GM18507 (cell line): ENCODE measurements around the gene ANXA4.
"Not testable (repeated sequence)": the region's sequence is repeated elsewhere in the genome, so short reads cannot be mapped to it uniquely, and the experiment has no call there.

Source experiments
- DNase-seq: peaks from one replicate; pipeline ENCODE4 v3.0.0; 2011; ENCODE audit warnings: low read depth; ENCODE audit not compliant: insufficient read length; ENCODE audit errors: extremely low spot score
- FAIRE-seq: peaks from 2 replicates; lab custom pipeline; 2011; peaks lifted over from hg19 to GRCh38; lab: Jason Lieb, UNC

Gene ANXA4

DNA sequence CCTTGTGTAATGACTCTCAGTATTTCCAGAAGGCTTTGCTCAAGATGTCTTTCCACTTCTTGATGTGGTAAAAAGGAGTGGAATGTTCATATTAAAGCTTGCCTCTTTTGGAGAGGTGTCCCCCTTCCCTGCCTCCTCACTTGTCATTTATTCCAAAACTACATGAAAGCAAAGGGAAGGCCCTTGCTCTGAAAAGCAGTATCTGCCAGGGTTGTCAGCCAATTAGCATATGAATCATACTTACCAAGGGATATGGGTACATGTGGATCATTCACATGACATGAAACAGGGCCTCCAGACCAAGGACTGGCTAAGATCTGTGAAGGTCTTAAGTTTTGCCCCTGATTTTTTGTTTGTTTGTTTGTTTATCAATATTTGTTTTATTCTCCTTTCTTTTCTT, 31.3 kb downstream of the ANXA4 start:
- FAIRE-seq (no peak), DNase-seq (no peak)

DNA sequence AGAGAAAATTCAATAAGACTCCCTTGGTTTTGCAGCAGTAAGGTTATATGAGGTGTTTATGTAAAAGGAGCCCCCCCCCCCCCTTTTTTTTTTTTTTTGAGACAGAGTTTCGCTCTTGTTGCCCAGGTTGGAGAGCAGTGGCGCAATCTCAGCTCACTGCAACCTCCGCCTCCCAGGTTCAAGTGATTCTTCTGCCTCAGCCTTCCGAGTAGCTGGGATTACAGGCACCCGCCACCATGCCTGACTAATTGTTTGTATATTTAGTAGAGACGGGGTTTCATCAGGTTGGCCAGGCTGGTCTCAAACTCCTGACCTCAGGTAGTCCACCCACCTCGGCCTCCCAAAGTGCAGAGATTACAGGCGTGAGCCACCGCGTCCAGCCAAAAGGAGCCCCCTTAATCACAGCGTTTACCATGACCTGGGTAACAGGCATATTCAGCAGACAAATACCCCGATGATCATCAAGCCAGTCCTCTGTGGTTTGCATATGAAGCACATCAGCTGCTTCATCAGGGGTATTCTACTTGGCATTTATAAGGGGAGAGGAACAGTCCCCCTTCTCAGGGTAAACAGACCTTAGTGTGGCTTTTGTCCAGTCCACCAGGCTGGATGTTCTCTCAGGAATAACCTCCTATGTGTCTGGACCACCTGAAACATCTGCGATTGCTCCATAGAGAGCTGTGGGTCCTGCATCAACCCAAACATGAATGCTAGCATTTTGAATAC, 32.5 kb downstream of the ANXA4 start:
- peak; percentile 41 for FAIRE-seq

DNA sequence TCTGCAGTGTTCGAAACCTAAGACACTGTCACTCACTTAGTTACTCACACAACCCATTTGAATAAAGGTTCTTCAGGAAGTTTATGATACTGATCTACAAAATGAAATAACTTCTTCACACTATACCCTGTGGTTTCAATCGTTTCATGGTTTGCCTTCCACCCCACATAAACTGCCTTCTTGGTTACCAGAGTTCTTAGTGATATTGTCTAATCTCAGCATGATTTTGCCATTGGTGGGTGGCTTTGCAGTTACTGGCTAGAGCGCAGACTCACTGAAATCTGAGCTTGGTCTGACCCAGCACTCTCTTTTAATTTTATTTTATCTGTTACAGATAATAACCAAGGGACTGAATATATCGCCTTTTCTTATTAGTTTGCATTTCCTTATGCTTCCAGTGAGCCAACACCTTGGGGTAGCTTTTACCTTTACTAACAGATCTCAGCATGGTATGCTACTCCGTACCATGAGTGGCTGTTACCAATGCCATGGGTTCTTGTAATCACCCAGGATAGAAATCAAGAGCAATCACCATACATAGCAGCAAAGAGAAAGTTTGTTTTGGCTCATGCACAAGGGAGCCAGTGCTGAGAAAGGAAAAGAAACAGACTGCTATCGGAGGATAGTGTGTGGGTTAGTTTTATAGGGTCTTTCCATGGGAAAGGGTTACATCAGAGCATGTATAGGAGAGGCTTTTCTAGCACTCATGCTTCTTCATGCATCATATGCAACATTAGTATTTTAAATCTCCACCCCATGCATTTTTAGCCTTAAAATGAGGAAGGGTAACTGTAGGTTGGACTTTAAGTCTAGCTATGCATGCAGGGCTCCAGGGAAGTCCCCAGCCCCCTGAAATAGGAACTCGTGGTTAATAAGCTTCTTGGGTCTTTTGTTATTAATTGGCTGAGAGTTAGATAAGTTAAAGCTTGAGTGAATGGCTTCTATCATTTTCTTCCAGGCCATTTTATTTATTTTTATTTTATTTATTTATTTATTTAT, 33.3 kb downstream of the ANXA4 start:
- FAIRE-seq (peak; percentile 5), DNase-seq (no peak)

More for the DNA sequence above, 32.5 kb downstream of the ANXA4 start:
- not testable (repeated sequence) for DNase-seq

DNA sequence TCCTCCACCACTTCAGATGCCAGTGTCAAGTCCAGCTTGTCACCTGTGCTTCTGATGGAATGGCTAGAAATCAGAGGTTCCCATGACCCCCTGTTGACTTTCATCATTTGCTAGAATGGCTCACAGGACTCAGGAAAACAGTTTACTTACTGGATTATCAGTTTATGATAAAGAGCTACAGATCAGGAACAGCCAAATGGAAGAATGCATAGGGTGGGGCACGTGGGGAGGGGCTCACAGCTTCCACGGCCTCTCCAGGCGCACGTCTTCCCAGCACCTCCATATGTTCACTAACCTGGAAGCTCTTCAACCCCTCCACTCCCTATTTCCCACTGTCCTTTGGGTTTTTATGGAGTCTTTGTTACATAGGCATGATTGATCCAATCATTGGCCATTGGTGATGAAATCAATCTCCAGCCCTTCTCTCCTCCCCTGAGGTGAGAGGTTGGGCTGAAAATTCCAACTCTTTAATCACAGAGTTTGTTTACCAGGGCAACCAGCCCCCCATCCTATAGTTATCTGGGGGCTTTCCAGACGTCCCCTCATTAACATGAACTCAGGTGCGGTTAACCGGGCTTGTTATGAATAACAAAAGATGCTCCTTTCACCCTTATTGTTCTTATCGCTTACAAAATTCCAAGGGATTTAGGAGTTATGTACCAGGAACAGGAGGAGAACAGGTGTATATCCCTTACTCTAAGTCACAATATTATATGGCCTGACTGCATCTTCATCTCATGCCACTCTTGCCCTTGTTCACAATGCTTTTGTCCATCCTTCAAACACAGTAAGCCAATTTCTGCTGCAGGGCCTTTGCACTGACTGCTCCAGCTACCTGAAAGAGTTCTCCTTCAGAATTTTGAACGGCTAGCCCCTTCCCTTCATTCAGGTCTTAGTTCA, 35.2 kb downstream of the ANXA4 start:
- FAIRE-seq = no peak

DNA sequence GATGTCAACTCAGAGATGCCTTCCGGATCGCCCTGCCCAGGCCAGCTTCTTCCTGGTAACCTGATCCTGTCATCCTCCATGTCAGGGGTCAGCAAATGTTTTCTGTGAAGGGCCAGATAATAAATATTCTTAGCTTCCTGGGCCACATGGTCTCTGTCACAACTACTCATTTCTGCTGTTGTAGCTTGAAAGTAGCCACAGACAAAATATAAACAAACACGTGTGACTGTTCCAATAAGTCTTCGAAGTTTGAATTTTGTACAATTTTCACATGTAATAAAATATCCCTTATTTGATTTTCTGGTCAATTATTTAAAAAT, 35.8 kb downstream of the ANXA4 start:
- FAIRE-seq (no peak), DNase-seq (no peak)

More for the DNA sequence above, 35.2 kb downstream of the ANXA4 start:
- no peak for DNase-seq

DNA sequence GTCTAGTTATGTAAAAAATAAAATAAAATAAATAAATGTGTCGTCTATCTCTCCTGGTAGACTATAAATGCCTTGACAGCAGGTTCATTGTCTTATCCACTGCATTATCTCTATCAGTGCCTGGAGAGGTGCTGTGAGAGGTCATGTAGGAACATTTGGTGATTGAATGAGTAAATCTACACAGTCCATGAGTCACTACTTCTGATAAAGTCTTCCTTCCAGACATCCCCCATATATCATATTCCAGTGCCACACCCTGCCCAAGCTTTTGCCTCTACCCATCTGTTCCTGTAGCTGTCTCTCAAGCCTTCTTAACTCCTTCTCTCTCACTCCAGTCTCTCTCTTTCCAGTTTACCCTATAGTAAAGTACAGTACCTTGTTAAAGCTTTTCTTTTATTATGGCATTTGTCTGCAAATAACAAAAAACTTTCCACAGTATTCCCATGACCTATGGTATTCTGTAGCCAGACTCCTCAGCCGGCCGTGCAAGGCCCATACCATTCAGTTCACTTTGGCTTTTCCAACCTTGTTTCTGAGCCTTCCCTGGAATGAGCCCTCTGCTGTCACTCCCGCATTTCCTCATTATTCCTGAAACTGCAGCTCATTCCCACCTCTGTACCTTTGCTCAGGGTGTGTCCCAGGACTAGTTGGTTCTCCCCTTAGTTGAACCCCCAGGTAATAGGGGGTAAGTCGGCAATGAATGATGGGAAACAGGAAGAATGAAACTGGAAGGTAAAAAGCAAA, 37.5 kb downstream of the ANXA4 start:
- DNase-seq (no peak), FAIRE-seq (no peak)

DNA sequence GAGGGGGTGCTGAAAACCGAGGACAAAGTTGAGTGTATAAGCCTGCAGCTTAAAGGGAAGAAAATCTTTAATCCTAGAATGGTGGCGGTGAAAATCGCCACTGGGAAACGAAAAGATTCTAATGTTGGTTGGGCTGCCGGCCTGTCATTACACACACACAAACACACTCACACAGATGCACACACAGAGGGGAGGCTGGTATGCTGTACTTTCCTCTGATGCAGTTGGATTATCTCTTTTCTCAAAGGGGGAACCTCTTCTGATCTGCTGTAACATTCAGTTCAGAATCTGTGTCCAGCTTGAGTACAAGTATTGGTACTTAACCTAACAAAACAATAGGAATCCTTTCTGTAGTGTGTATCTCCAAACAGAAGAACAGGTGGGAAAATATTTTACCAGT, 39.0 kb downstream of the ANXA4 start:
- FAIRE-seq (no peak), DNase-seq (no peak)

DNA sequence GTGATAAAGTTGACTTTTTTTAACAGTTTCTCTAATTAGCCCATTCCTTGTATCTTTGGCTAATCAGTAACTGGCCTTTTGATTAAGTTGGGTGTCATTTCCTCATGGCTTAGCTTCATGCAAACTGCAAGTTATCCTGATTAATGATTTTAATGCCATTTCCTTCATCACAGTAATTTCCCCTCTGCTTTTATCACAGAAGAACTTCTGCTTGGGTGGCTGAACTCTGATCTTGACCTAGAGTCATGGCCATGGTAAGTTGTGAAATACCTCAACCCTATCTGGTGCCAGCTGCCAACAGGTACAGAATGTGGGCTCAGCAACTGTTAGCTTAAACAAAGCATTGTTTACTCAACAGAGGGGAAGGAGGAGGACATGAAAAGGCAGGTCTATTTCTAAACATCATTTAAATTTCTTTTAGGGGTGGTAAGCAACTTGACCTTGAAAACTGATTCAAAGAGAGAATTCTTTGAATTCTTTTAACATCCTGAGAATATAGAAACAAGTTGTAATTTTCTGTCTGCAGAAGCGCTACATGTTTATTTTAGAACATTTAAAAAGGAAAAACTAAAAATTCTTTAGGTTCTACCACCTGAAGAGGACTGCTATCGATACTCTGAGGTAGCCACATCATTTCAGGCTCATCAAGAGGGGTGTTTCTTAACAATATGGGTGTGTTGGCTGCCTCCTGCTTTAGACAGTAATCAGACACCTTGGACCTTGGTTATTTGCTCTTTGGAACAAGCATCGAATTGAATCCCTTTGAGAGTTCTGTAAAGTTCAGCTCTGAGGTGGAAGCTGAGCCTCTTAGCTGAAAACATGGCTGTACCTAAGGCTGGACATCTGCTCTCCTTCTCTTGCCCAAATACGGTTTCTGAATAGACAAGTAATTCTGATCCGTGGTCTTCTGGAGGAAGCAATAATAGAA, 39.7 kb downstream of the ANXA4 start:
- FAIRE-seq (peak; percentile 78), DNase-seq (no peak)

DNA sequence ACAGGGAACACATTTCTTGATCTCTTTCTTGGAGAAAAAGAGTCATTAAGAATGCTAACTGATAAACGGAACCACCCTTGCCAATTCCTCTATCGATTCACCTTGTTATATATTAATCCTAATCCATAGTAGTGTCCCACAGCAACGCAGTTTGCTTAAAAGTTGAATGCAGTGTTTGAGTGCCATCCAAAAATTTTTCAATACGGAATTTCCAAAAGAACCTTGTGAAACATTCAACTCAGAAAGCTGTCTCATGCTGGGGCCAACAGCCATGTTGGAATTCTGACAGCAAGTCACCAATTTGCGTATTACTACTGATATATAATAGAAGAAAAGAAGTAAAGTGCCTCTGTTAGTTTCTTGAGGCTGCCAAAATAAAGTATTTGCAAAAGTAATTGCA, 42.3 kb downstream of the ANXA4 start:
- FAIRE-seq = no peak

DNA sequence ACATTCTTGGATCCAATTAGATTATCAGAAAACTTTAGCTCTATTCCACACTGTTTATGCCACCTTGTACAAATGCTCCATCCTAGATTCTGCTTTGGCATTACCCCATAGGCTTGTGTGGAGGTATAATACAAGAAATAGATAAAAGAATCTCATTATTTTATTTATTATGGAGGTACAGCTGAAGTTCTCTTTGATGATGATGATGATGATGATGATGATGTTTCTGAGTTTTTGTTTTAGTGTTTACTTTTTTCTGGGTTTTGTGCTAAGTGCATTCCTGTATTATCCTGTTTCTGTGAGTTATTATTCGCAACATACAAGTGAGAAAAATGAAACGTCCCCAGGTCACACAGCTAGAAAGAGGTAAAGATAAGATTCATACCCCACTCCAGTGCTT, 43.4 kb downstream of the ANXA4 start:
- FAIRE-seq = no peak

More for the DNA sequence above, 42.3 kb downstream of the ANXA4 start:
- DNase-seq = no peak

DNA sequence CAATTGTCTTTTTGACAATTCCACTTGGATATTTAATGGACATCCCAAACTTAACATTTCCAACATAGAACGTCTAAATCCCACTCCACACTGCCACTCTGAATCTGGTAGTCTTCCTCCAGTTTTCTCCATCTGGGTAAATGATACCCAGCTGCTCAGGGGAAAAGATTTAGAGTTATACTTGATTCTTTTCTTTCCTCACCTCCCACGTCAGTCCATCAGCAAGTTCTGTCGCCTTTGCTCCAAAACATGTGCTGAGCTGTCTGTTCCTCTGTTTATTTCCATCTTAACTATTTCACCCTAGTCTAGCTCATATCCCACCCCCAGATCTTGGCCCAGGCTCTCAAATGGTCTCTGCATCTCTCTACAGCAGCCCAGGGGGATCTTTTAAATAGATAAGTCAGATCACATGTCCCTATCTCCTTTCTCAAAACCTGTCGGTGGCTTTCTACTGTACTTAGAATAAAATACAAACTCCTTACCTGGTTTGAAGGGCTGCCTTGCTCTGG, 44.2 kb downstream of the ANXA4 start:
- FAIRE-seq = no peak
- no peak for DNase-seq

More for the DNA sequence above, 43.4 kb downstream of the ANXA4 start:
- DNase-seq = no peak

DNA sequence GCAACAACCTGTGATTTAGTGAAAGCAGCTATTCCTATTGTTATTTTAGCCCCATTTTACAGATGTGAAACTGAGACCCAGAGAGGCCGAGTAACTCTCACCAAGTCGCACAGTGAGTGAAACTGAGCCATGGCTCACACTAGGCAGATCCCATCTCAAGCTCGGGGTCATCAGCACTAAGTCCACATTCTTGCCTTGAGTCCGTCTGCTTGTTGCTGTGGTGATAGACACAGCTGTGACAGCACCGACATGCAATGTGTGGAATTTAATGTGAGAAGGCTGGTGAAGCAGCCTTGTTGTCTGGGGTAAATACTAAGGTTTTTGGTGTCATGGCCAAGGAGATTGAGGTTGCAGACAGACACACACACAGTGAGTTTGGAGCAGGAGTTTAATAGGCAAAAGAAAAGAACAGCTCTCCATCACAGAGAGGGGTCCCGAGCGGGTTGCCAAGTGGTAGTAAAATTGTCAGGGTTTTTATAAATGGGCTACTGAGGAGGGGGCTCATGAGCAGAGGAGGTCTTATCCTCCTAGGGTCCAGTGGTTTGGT, 47.3 kb downstream of the ANXA4 start:
- DNase-seq = no peak
- peak; percentile 94 for FAIRE-seq

DNA sequence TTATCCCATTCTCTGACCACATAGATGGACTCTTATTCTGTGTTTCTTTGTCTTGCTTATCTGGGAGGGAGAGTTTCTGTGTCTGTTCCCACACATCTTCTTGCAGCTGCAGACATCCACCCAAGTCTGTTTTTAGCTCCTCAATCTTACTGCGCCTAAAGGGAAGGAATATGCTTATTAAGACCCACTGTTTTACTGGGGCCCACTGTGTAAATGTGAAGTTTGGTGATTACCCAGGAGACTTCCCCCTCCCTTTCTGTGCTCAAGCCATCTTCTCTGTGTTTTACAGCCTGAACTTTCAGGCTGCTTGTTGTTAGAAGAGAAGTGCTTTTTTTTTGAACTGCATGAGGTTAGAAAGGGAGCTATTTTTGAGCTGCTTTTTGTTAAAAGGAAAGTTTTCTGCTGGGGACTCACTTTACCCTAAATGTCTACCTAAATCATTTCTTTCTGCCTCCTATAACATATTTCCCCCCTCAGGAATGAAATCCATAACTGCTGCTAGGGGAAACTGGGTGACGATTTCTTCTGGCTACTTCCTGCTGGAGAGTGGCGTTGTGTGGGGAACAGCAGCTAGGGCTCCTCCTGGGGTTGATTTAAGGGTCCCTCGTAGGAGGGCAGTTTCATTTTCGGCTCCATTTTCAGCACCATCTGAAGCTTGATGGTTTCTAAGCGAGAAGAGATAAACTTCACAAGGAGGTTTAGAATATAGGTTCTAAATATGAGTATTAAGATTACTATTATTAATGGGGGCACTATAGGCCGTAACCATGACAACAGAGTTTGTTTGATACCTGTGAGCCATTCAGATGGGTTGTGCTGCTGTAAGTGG, 48.1 kb downstream of the ANXA4 start:
- FAIRE-seq (no peak), DNase-seq (no peak)

DNA sequence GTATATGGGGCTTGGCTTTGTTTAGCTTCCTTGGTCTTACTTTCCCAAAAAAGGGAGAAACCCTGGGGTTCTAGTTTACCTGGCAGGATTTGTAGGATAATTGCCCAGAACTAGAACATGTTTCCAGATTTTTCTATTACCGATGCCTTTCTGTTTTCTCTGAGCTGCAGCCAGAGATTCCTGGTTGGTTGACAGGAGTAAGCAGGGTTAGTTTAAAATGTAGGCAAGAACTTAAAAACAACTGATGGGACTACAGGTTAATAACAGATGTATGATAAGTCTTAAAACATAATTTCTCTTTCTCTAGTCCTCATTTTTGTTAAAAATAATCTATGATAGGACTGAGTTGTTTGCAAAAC, 48.6 kb downstream of the ANXA4 start:
- DNase-seq (no peak), FAIRE-seq (no peak)

DNA sequence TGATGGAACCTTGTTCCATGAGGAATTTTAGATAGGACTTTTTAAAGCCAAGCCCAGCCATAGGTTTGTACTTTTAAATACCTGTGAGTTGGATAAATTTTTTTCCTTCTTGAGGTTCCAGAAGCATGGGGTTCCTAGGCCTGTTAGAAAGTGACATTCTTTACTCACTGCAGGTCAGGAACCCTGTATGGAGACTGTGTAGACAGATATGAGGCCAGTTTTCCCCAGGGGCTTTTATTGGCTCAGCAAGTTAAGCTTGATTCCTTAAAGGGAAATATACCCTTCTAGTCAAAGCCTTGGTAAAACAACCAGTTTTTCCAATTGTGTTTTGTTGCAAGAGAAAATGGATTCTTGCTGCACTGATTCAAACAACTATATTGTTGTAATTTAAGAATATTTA, 49.1 kb downstream of the ANXA4 start:
- FAIRE-seq = no peak
- no peak for DNase-seq

DNA sequence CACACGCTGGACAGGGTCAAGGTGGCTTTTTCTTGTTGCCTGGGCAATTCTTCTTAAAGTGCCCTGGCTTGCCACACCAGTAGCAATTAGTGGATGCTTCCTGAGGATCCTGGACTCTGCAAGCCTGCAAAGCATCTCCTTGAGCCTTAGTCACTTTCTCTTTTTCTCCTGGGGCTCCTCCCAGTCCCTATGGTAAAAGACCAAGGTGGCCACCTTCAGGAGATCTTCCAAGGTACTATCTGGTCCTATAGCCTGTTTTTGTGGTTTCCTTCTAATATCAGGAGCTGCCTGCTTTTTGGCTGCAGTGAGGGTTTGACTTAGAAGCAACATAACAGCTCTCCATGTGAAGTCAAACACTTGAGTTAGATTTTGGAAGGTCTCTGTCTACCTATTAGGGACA, 54.2 kb downstream of the ANXA4 start:
- no peak for DNase-seq
- no peak for FAIRE-seq

DNA sequence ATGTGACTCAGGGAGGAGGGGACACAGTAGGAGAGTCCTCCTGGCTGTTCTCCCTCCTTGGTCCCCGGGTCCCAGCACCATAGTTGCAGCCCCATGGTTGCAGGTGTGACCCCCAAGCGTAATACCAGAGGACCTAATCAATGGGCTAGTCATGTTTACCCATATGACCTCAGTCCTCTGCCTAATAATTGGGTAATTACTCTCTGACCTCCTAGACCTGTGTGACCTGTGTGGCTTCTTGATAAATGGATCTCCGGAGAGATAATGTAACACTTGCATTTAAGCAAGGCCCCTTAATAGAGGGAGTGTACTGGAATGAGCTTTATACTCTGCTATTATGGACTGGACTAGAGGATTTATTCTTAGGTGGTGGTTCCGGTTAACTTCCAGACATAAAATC, 55.3 kb downstream of the ANXA4 start:
- no peak for DNase-seq
- no peak for FAIRE-seq
